ENCODE measurements around the gene ROBO2. TPM values are rescaled to one million over a fixed set of nuclear protein-coding genes. Genes with fewer than 3 reads are reported as not detected.

ROBO2 gene
- total RNA-seq, 1 experiment from 2014 or later: 0.16 TPM

DNA sequence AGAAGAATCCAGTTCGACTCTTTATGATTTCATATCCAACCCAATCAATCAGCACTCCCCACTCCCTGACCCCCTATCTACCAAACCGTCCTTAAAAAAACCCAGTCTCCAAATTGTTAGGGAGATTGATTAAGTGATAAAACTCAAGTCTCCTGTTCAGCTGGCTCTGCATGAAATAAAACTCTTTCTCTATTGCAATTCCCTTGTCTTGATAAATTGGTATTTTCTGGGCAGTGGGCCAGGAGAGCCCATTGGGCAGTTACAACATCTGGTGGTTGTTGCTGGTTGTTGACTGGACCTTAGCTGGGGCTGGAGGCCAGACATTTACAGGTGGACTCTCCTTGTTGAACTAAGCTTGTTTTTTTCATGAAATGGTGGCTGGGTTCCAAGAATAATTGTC, 642.3 kb downstream of the ROBO2 start:
- no peak overlapping the region for H3K27ac Mint-ChIP-seq (ENCODE audit: unreplicated experiment)
- H3K4me3 Mint-ChIP-seq (ENCODE audit: unreplicated experiment): no peak overlapping the region
- H3K36me3 ChIP-seq (ENCODE audit: control insufficient read depth, insufficient read depth, low read length): no peaks in the 10 kb centered on the region
- no peaks in the 10 kb centered on the region for H3K4me1 Mint-ChIP-seq (ENCODE audit: low read depth, unreplicated experiment)
- no TSS peak for BruUV-seq (replicated peaks)
- no peaks in the 10 kb centered on the region for H3K4me1 ChIP-seq
- no peak overlapping the region for H3K4me3 ChIP-seq (ENCODE audit: low read depth, low read length)
- 0 out of 2 replicates have a peak, but pooled peaks cover 8% of the 10 kb centered on the region for H3K9me3 ChIP-seq
- H3K27me3 Mint-ChIP-seq (ENCODE audit: insufficient read depth, unreplicated experiment): no peaks in the 10 kb centered on the region
- H3K9me3 Mint-ChIP-seq (ENCODE audit: unreplicated experiment): peaks cover 27% of the 10 kb centered on the region
- peaks cover 5% of the 10 kb centered on the region for H3K36me3 Mint-ChIP-seq (ENCODE audit: insufficient read depth, unreplicated experiment)
- H3K27me3 ChIP-seq (replicated peaks; ENCODE audit: control insufficient read depth, insufficient read depth, low read length): no peaks in the 10 kb centered on the region
- intact Hi-C loops (cut with micrococcal nuclease; ENCODE audit: unreplicated experiment): no loop called here
- ChIA-PET CTCF (no interaction called here), POLR2A (no interaction called here)
- TF ChIP-seq, protein P1, sequence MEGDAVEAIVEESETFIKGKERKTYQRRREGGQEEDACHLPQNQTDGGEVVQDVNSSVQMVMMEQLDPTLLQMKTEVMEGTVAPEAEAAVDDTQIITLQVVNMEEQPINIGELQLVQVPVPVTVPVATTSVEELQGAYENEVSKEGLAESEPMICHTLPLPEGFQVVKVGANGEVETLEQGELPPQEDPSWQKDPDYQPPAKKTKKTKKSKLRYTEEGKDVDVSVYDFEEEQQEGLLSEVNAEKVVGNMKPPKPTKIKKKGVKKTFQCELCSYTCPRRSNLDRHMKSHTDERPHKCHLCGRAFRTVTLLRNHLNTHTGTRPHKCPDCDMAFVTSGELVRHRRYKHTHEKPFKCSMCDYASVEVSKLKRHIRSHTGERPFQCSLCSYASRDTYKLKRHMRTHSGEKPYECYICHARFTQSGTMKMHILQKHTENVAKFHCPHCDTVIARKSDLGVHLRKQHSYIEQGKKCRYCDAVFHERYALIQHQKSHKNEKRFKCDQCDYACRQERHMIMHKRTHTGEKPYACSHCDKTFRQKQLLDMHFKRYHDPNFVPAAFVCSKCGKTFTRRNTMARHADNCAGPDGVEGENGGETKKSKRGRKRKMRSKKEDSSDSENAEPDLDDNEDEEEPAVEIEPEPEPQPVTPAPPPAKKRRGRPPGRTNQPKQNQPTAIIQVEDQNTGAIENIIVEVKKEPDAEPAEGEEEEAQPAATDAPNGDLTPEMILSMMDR (IDR thresholded peaks at IDR 0.05; ENCODE audit: insufficient read depth in 1 of 2, low read depth in 1 of 2, low read length in 1 of 2, severe bottlenecking in 1 of 2, unreplicated experiment in 1 of 2): no peak
- DNase-seq: no peak

DNA sequence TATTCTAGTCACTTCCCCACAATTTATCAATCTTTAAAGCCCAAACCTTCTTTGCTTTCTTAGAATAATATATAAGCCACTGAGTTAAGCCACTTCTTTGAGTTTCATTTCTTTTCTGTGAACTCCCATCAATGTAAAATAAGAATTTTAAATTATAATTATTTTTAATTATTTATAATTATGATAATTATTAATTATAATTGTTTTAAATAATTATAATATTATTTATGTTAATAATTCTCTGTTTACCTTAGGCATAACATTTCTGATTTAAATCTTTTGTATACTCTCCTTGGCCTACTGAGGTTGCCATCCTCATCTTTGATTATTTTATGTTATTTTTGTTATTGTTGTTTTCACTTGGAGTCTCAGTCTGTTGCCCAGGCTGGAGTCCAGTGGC, 644.2 kb downstream of the ROBO2 start:
- Histone ChIP-seq H3K4me1 (no peaks in the 10 kb centered on the region), H3K36me3 (ENCODE audit: control insufficient read depth, insufficient read depth, low read length) (no peaks in the 10 kb centered on the region), H3K4me3 (ENCODE audit: low read depth, low read length) (no peak overlapping the region), H3K27me3 (replicated peaks; ENCODE audit: control insufficient read depth, insufficient read depth, low read length) (no peaks in the 10 kb centered on the region), H3K9me3 (0 out of 2 replicates have a peak, but pooled peaks cover 8% of the 10 kb centered on the region)
- no peaks in the 10 kb centered on the region for H3K27me3 Mint-ChIP-seq (ENCODE audit: insufficient read depth, unreplicated experiment)
- peaks cover 5% of the 10 kb centered on the region for H3K36me3 Mint-ChIP-seq (ENCODE audit: insufficient read depth, unreplicated experiment)
- TF ChIP-seq, protein P1 (IDR thresholded peaks at IDR 0.05; ENCODE audit: insufficient read depth in 1 of 2, low read depth in 1 of 2, low read length in 1 of 2, severe bottlenecking in 1 of 2, unreplicated experiment in 1 of 2): no peak
- POLR2A ChIA-PET: no interaction called here
- DNase-seq: no peak
- no peaks in the 10 kb centered on the region for H3K4me1 Mint-ChIP-seq (ENCODE audit: low read depth, unreplicated experiment)
- H3K4me3 Mint-ChIP-seq (ENCODE audit: unreplicated experiment): no peak overlapping the region
- intact Hi-C loops (cut with micrococcal nuclease; ENCODE audit: unreplicated experiment): no loop called here
- CTCF ChIA-PET: no interaction called here
- H3K27ac Mint-ChIP-seq (ENCODE audit: unreplicated experiment): no peak overlapping the region
- peaks cover 17% of the 10 kb centered on the region for H3K9me3 Mint-ChIP-seq (ENCODE audit: unreplicated experiment)
- BruUV-seq (replicated peaks): no TSS peak

DNA sequence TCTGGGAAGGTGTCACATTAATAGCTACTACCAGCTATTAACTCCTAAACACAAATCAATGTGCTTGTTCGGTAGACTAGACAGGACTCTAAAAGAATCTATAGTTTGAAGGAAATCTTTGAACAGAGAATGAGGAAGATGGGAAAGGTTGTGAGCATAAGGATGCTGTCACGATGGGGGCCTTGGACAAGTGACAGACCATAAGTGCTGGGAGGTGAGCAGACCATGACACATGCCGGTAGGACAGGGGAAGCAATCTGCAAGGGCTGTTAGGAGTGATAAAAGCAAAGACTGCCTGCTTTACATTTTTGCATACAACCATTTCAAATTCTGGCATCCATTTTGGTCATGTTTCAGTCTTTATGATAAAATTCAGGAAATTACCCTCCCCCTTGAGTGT, 645.8 kb downstream of the ROBO2 start:
- intact Hi-C loops (cut with micrococcal nuclease; ENCODE audit: unreplicated experiment): no loop called here
- no peak for DNase-seq
- no TSS peak for BruUV-seq (replicated peaks)
- peaks cover 9% of the 10 kb centered on the region for H3K9me3 Mint-ChIP-seq (ENCODE audit: unreplicated experiment)
- Histone ChIP-seq H3K27me3 (replicated peaks; ENCODE audit: control insufficient read depth, insufficient read depth, low read length) (no peaks in the 10 kb centered on the region), H3K4me3 (ENCODE audit: low read depth, low read length) (no peak overlapping the region), H3K9me3 (0 out of 2 replicates have a peak, but pooled peaks cover 8% of the 10 kb centered on the region), H3K4me1 (no peaks in the 10 kb centered on the region), H3K36me3 (ENCODE audit: control insufficient read depth, insufficient read depth, low read length) (no peaks in the 10 kb centered on the region)
- TF ChIP-seq, protein P1 (IDR thresholded peaks at IDR 0.05; ENCODE audit: insufficient read depth in 1 of 2, low read depth in 1 of 2, low read length in 1 of 2, severe bottlenecking in 1 of 2, unreplicated experiment in 1 of 2): no peak
- no peaks in the 10 kb centered on the region for H3K4me1 Mint-ChIP-seq (ENCODE audit: low read depth, unreplicated experiment)
- no peaks in the 10 kb centered on the region for H3K27me3 Mint-ChIP-seq (ENCODE audit: insufficient read depth, unreplicated experiment)
- peaks cover 5% of the 10 kb centered on the region for H3K36me3 Mint-ChIP-seq (ENCODE audit: insufficient read depth, unreplicated experiment)
- ChIA-PET CTCF (no interaction called here), POLR2A (no interaction called here)
- no peak overlapping the region for H3K4me3 Mint-ChIP-seq (ENCODE audit: unreplicated experiment)
- H3K27ac Mint-ChIP-seq (ENCODE audit: unreplicated experiment): no peak overlapping the region

All from Caco-2 (cell line).